Measurements from ENCODE around the gene XXYLT1. TPM values are rescaled to one million over a fixed set of nuclear protein-coding genes. Genes with fewer than 3 reads are reported as not detected.
"Not testable (repeated sequence)": the region's sequence is repeated elsewhere in the genome, so short reads cannot be mapped to it uniquely, and the experiment has no call there.

The XXYLT1 gene
- total RNA-seq, 1 experiment from 2014 or later: 43.7 TPM

DNA sequence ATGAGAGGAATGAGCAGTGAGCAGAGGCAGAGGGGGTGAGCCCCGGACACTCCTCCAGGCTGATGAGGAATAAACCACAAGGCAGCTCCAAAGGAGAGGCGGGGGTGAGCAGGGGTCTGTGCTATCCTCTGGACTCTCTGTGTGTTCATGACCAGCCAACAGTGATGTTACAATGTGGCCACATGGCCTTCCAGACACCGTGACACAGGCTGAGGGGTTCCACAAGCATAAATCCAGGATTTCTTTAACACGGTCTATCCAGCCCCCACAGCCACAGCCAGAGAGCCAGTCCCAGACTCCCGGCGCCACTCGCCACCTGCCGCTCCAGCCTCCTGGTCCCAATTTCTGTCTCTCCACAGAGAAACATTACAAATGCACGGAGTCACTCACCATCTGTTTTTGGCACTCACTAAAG, 24.4 kb downstream of the XXYLT1 start:
- DNase-seq: no peak
- Histone ChIP-seq H3K27me3 (no peaks in the 10 kb centered on the region), H3K36me3 (peaks cover 2% of the 10 kb centered on the region), H3K4me3 (no peak overlapping the region), H3K9me3 (no peaks in the 10 kb centered on the region)

DNA sequence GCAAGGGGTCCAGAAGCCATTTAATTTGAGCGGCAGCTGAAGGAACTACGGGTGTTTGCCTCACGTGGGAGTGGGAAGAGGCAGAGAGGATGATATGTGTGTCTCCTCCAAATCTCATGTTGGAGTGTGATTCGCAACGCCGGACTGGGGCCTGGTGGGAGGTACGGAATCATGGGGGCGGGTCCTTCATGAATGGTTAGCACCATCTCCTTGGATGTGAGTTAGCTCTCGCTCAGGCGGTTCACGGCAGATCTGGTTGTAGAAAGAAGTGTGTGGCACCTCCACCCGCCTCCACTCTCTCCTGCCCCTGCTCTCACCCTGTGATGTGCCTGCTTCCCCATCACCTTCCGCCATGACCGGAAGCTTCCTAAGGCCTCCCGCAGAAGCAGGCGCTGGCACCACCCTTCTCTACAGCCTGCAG, 25.4 kb downstream of the XXYLT1 start:
- Histone ChIP-seq H3K36me3 (peaks cover 2% of the 10 kb centered on the region), H3K4me3 (no peak overlapping the region), H3K27me3 (no peaks in the 10 kb centered on the region), H3K9me3 (no peaks in the 10 kb centered on the region)
- no peak for DNase-seq

DNA sequence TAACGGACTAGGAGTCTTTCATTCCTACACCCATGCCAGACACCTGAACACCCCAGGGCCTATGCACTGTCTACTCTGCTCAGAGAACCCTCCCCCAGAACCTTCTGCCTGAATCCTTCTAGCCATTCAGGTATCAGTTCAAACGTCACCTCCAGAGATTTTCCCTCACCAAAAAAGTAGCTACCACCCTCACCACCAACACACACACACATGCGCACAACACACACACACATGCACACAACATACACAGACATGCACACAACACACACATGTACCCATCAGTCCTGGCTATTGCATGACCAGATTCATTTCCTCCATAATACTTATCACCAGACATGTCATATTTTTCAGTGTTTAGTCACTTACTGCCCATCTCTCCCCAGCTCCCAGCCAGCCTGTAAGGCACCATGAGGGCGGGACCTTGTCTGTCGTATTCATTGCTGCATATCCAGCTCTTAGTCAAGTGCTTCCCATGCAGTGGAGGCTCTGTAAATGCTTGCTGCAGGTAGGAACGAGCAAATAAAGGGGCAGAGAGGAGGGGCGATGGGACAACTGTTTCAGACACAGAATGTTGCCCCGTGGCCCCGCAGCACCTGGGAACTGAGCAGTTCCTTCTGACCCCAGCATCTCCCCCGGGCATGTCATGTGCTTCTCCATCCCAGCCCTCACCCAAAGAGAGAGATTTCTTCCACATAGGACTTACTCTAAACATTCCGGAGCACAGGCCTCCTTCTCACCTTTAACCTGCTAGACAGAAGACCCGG, 29.2 kb downstream of the XXYLT1 start:
- DNase-seq: no peak
- H3K9me3 ChIP-seq: no peaks in the 10 kb centered on the region
- no peaks in the 10 kb centered on the region for H3K27me3 ChIP-seq
- no peak overlapping the region for H3K4me3 ChIP-seq
- H3K36me3 ChIP-seq: peaks cover 10% of the 10 kb centered on the region

DNA sequence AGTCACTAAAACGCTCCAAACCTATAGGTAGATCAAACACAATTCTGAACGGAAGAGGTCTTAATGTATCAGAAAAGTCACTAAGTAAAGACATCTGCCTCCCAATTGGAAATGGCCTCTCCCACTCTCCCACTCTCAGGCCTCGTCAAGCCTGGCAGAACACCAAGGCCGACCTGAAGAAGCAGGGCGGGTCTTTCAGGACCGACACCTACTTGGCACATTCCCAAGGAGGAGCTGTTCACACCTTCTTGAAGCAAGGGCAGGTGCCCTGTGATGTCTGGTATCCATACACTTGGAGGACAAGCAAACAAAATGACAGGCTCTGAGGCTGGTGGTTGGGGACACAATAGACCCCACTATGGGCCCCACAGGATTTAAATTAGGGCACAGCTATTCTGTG, 30.0 kb downstream of the XXYLT1 start:
- H3K9me3 ChIP-seq: no peaks in the 10 kb centered on the region
- H3K27me3 ChIP-seq: no peaks in the 10 kb centered on the region
- H3K36me3 ChIP-seq: peaks cover 16% of the 10 kb centered on the region
- H3K4me3 ChIP-seq: no peak overlapping the region
- no peak for DNase-seq

DNA sequence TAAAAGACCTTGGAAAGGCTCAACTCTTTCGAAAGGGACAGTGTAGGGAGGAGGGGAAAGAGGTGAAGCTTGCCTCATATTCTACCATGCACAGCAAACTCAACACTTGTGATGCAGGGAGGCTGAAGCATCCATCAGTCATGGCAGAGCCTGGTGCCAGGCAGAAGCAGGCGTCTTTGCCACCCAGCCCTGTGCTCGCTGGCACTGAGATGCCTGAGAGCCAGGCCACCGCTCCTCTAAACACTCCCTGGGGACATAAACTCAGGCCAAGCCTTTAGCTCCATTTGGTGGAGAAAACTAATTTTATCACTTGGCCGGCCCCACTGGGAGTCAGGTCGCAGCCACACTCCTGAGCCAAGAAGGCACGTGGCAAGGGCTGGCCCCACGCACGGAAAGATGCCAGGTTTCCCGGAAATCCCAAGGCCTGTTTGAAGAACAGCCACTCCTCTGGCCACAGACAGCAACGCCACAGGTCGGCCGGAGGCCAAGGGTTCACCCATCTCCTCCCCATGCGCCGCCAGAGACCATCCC, 30.7 kb downstream of the XXYLT1 start:
- no peak for DNase-seq
- peaks cover 23% of the 10 kb centered on the region for H3K36me3 ChIP-seq
- no peaks in the 10 kb centered on the region for H3K27me3 ChIP-seq
- H3K4me3 ChIP-seq: no peak overlapping the region
- H3K9me3 ChIP-seq: no peaks in the 10 kb centered on the region

DNA sequence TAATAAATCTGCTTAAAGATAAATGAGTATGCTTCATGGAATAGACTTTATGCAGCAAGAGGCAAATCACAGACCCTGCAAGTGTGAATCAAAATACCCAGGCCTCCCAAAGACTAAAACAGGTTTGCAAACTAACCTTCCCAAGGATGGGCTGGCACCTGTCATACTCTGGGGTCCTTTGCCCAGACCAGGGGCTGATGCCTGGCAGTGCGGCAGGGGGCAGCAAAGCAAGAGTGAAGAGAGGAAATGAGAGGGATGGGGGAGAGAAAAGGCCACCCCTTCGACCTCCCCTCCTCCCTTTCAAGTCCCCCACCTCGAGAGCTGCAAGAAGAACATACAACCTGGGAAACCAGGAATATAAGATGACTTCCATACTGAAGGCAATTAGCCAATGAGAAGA, 31.8 kb downstream of the XXYLT1 start:
- no peaks in the 10 kb centered on the region for H3K27me3 ChIP-seq
- peaks cover 28% of the 10 kb centered on the region for H3K36me3 ChIP-seq
- no peak overlapping the region for H3K4me3 ChIP-seq
- DNase-seq: no peak
- no peaks in the 10 kb centered on the region for H3K9me3 ChIP-seq

DNA sequence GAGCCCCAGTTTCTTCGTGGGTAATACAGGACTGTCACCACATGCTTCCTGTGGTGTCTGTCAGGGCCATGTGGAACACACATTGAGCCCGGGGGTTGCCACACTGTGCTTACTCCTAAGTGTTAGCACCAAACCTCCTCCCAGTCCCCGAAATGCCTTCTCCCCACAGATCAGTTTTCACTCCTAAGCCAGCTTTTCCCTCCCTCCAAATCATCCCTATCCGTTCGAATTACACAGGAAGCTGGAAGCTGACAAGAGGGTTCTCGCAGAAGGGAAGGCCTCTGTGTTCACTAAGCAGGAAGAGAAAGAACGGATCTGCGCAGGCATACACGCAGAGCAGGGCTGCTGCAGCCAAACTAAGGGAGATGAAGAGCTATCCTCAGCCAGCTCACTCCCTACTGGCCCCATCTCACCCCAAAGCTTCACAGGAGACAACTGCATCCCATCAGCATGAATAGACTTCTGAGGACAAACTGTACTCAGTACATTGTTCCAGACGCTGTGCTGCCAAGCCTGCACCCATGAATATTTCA, 32.3 kb downstream of the XXYLT1 start:
- DNase-seq: no peak

DNA sequence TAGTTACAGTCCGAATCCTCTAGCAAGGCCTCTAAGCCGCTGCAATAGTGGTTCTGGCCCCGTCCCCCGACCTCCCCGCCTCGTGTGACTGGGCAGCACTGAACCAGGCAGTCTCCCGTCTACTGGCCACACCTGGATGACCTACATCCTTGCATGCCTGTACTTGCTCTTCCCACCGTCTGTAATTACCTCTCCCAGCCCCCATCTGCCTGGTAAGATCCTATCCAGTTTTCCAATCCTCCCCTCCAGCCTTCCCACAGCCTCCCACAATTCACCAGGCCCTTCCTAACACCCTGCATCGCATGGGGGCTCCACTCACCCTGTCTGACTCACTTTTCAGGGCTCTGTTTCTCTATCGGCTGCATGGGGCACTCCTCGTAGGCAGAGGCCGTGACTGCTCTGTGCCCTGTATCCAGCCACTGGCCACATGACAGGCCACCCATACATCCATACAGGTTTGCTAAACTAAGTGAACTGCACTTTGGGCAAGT, 32.8 kb downstream of the XXYLT1 start:
- H3K36me3 ChIP-seq: peaks cover 28% of the 10 kb centered on the region
- H3K27me3 ChIP-seq: no peaks in the 10 kb centered on the region
- no peak for DNase-seq
- no peaks in the 10 kb centered on the region for H3K9me3 ChIP-seq
- no peak overlapping the region for H3K4me3 ChIP-seq

More for the DNA sequence above, 32.3 kb downstream of the XXYLT1 start:
- Histone ChIP-seq H3K36me3 (peaks cover 28% of the 10 kb centered on the region), H3K9me3 (no peaks in the 10 kb centered on the region), H3K4me3 (no peak overlapping the region), H3K27me3 (no peaks in the 10 kb centered on the region)

DNA sequence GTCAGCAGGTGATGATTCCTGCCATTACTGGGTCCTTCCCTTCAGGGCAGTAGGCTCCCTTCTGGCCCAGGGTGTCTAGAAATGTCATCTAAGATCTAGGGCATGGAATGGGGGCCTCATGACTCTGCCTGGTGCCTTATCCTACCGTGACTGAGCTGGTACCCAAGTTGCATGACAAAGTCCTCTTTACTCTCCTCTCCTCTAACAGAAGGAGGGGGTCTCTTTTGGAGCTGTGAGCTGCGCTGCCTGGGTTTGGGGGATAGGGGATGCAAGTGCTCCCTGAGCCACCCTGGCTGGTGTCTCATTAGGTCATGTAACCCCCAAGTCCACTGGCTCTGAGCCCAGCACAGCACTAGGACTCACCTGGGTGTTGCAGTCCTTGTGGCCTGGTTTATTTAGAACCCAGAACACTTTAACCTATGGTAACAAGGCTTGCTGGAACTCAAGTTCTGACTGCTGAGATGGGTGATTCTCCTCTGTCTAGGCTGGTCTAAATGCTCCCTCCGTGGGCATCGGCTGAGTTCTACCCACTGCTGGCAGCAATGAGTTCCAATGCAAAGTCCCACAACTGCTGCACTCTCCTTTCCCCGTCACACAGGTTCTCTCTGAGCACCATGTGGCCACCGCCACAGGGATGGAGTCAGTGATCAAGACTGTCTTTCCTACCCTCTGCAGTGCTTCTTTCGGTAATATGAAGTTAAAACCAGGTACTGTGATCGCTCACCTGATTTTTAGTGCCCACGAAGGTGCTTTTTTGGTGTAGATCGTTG, 34.0 kb downstream of the XXYLT1 start:
- no peak overlapping the region for H3K4me3 ChIP-seq
- no peak for DNase-seq
- peaks cover 30% of the 10 kb centered on the region for H3K36me3 ChIP-seq
- H3K27me3 ChIP-seq: no peaks in the 10 kb centered on the region
- H3K9me3 ChIP-seq: no peaks in the 10 kb centered on the region

DNA sequence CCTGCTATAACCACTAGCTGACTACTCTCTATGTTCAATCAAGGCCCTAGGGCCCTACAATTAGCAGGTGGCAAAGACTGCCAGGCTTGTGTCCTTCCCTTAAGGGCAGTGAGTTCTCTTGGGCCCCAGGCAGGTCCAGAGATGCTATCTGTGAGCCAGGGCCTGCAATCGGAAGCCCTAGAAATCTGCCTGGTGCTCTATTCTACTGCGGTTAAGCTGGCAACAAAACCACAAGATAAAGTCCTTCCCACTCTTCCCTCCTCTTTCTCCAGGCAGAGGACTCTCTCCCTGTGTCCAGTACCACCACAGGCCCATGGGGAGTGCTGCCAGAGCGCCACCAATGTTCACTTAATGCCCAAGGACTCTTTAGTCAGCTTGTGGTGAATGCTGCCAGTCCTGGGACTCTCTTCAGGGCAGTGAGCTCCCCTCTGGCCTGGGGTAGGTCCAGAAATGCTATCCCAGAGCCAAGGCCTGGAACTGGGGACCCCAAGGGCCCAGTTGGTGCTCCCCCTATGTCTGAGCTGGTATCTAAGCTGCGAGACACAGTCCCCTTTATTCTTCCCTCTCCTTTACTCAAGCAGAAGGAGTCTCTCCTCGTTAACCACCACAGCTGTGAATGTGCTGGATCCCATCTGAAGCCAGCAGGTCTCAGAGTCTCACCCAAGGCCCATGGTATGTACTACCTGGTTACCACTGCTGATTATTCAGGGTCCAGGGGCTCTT, 34.7 kb downstream of the XXYLT1 start:
- DNase-seq: no peak
- Histone ChIP-seq H3K27me3 (no peaks in the 10 kb centered on the region), H3K36me3 (peaks cover 28% of the 10 kb centered on the region), H3K4me3 (no peak overlapping the region), H3K9me3 (peaks cover 2% of the 10 kb centered on the region; the same call in 1 of the 2 replicates)

DNA sequence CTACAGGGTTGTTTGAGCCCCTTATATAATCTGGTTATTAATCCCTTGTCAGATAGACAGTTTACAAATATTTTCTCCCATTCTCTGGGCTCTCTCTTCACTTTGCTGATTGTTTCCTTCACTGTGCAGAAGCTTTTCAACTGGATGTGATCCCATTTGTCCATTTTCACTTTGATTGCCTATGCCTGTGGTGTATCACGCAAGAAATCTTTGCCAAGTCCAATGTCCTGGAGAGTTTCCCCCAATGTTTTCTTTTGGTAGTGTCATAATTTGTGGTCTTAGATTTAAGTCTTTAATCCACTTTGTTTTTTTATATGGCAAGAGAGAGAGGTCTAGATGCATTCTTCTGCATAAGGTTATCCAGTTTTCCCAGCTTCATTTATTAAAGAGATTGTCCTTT, 40.7 kb downstream of the XXYLT1 start:
- H3K4me3 ChIP-seq: no peak overlapping the region
- DNase-seq: no peak
- no peaks in the 10 kb centered on the region for H3K27me3 ChIP-seq
- H3K9me3 ChIP-seq: peaks cover 2% of the 10 kb centered on the region; the same call in 1 of the 2 replicates
- peaks cover 15% of the 10 kb centered on the region for H3K36me3 ChIP-seq

DNA sequence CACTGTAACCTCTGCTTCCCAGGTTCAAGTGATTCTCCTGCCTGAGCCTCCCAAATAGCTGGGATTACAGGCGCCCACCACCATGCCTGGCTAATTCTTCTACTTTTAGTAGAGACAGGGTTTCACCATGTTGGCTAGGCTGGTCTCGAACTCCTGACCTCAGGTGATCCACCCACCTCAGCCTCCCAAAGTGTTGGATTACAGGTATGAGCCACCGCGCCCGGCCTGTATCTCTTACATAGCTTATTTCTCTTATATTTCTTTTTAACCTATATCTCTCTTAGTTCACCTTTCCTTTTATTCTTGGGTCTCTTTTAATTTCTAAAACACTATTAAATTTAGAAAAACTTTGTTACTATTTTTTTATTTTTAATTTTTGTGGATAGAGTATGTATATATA, 42.1 kb downstream of the XXYLT1 start:
- H3K27me3 ChIP-seq, H3K9me3 ChIP-seq, DNase-seq, H3K4me3 ChIP-seq: not testable (repeated sequence)
- H3K36me3 ChIP-seq: peaks cover 18% of the 10 kb centered on the region

DNA sequence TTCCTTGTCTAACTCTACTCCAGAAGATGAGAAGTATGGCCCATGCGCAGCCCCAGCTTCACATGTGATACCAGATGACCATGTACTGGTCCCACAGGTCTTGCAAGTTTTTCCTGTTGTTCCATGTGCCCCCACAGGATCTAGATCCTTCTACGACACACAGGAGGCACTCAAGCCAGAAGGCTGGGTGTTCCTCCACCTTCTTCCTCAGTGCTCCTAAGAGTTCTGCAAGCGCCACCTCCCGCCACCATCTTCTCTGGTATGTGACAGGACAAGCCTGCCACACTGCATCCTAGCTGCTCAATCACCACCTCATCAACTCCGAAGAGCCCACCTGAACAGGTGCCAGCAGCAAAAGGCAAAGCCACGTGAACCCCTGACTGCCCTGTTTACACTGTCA, 43.1 kb downstream of the XXYLT1 start:
- peaks cover 16% of the 10 kb centered on the region for H3K36me3 ChIP-seq
- no peak for DNase-seq
- peaks cover 2% of the 10 kb centered on the region; the same call in 1 of the 2 replicates for H3K9me3 ChIP-seq
- no peaks in the 10 kb centered on the region for H3K27me3 ChIP-seq
- no peak overlapping the region for H3K4me3 ChIP-seq

DNA sequence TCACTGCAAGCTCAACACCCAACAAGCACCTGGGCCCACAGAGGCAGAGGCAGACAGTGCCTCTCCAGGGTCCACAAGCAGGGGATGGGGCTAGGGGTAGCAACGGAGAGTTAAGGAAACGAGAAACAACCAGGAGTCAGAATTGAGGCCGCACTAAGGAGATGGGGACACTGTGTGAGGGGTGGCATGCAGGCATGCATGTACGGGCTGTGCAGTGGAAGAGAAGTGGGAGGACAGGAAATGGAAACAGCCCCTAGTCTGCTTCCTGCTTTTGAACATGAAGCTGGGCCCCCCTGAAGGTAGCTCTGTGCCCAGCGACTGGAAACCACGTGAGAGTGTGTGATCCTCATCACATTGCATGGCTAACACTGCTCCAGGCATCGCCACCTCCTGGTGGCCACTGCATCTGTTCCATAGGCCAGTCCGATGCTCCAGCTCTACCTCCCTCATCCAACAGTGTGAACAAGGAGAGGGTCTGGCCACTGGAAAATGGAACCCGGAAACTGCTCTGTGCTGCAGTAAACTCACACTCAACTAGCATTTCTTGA, 44.0 kb downstream of the XXYLT1 start:
- Histone ChIP-seq H3K4me3 (no peak overlapping the region), H3K9me3 (peaks cover 2% of the 10 kb centered on the region; the same call in 1 of the 2 replicates), H3K36me3 (peaks cover 16% of the 10 kb centered on the region), H3K27me3 (no peaks in the 10 kb centered on the region)
- DNase-seq: no peak

DNA sequence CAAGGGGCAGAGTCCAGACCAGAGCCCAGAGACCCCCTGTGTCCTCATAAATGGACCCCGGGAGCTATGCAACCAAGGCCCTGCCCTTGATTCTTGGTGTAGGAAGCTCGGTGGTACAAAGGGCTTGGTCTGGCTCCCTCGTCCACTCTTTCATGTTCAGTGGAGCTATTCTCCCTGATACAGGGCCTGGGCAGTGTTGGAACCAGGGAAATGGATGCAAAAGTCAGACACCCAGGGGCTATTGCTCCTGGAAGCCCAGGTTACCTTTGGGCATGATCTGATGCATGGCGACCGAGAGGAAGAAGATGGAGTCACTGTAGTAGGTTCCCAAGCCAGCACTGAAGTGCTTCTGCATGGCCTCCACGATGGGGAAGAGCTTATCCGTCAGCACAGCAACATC, 44.5 kb downstream of the XXYLT1 start:
- H3K9me3 ChIP-seq: peaks cover 2% of the 10 kb centered on the region; the same call in 1 of the 2 replicates
- H3K36me3 ChIP-seq: peaks cover 16% of the 10 kb centered on the region
- no peaks in the 10 kb centered on the region for H3K27me3 ChIP-seq
- DNase-seq: no peak
- H3K4me3 ChIP-seq: no peak overlapping the region

DNA sequence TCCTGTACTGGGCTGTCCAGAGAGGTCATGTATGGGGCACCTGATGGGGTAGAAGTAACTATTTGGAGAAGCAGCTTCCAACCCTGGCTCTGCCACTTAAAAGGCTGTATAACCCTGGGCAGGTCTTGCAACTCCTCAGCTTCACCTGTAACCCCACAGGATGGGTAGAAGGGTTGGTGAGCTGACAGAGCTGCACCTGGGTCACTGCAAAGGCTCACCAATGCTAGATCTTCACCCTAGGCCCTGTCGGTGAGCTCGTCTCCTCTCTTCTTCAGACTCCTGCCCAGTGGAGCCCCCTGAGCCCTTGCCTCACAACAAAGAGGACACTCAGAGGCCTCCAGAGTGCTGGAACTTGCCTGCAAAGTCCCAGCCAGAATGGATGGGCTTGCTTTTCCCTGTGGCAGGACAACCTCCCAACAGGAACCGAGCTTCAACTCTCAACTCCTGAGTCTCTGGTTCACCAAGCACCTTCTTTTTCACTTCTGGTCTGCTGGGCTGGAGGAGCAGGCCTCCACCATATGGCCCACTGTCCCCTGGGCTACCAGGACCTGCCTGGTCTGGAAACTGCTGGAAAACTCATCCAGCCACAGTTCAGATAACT, 45.9 kb downstream of the XXYLT1 start:
- H3K4me3 ChIP-seq: no peak overlapping the region
- no peaks in the 10 kb centered on the region for H3K27me3 ChIP-seq
- DNase-seq: no peak
- H3K36me3 ChIP-seq: peaks cover 16% of the 10 kb centered on the region
- H3K9me3 ChIP-seq: no peaks in the 10 kb centered on the region
